GM21515 (cell line): ENCODE measurements around the gene PDGFD.
A peak's percentile ranks its signal among the peaks of the same experiment; 100 is the strongest.

Experiments
- ATAC-seq: cut with Tn5 transposase; IDR thresholded peaks from one replicate; pipeline ENCODE4 v1.9.1; 2021; ENCODE audit not compliant: unreplicated experiment

The PDGFD gene

DNA sequence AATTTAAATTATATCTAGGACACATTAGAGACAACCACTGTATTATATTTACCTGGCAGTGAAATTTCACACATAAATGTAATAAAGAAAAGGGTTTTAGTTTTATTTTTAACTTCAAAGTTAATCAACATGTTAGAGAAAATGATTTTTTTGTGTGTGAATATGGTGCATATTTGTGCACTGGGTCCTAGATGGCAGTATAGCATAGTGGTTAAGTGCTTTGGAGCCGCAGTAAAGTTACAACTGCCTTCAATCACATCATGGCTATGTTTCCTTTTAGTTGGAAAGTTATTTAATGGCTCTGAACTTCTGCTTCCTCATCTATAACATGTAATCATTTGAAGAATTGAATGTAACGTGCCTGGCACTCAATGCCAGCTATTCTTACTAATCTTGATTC, 236.4 kb downstream of the PDGFD start:
- ATAC-seq: no peak

DNA sequence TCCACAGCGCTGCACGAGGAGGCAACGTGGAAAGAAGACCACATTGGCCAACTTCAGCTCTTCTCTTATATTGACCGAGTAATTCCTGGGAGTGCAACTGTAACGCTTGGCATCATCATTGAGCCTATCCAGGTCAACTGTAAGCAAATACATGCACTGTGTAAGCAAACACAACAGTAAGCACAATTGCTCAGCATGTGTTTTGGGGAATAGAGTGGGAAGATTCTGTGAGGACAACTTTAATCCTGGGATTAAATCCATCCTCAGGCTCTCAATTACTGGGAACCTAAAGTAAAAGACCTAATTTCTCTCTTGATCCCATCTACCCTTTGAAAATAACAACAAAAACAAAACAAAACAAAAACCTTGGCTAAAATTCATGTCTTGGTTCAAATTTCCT, 237.0 kb downstream of the PDGFD start:
- no peak for ATAC-seq

DNA sequence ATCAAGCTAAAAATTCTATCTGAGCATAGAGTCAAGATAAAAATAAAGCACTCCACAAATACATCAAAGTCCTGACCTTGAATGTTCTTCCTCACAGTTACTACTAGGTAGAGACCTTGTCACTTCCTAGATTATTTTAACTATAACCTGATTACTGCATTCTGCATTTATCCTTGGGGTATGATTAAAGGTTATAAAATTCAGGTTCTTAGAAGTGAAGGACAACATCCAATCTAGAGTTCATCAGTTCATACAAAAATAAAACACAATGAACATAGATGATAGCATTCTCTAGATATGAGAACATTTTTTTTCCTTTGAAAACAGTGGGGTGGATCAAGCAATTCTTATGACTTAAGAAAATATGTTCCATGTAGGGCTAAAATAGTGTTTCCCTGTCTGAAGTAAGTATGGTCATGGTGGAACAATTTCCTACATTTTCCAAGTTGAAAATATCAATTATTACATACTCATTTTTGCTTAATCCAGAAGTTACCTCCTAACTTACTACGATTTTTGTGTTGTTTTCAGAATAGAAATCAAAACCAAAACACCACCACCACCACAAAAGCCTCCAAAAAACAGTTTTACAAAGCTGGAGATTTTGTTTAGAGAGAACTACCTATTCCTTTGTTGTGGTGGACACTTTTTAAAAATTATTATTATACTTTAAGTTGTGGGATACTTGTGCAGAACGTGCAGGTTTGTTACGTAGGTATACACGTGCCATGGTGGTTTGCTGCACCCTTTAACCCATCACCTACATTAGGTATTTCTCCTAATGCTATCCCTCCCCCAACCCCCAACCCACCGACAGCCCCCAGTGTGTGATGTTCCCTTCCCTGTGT, 239.6 kb downstream of the PDGFD start:
- no peak for ATAC-seq

DNA sequence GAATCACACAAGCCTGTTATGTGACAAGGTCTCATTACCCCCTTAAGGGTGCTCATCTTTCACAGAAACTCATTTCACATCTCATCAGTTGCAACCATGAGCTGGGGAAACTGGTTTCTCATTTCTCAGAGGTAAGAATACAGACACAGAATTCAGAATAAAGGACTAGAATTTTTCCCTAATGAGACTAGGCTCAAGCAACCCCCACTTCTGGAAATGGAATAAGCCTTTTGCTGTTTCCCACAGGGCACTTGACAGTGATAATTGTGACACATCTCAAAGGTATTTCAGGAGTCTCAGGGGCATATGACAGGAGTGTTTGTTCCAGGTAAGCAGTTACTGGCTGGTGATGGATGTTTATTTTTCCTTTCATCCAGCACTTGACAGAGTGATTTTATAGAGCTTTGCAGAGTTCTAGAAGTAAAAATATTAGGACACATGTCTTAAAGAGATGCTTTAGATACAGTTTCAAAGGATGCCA, 240.5 kb downstream of the PDGFD start:
- no peak for ATAC-seq

DNA sequence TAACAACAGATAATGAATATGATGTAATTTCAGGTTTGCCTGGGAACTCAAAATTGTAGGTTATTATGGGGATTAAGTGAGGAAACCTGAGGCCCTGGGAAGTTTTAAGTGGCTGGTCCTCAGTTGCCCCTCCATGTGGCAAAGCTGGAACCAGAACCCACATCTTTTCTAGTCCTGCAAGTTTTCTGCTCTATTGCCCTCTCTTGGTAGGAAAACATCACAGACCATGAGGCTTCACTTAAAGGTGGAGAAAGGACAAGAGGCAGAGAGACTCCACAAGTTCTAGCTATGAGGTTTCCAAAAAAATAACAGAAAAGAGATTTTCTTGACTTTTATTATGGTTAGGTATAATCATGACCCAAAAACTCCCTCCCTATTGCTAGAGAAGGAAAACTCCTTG, 243.0 kb downstream of the PDGFD start:
- ATAC-seq: no peak

DNA sequence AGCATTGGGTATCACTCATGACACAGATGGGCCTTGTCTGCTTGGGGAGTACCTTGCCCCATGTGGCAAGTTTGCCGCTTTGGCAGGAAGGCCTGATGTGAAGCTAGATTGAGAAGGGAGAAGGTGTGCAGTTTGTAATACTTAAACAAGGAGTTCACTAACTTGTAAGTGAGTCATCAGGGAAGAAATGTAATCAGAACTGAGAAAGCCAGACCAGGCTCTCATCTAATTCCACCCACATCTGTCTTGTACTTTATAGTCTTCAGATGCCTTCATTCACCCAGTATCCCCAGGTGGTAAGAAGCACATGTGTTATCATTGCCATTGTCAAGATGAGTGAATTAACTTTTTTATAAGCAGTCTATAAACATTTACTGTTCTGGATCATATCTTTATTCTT, 243.5 kb downstream of the PDGFD start:
- ATAC-seq: no peak

DNA sequence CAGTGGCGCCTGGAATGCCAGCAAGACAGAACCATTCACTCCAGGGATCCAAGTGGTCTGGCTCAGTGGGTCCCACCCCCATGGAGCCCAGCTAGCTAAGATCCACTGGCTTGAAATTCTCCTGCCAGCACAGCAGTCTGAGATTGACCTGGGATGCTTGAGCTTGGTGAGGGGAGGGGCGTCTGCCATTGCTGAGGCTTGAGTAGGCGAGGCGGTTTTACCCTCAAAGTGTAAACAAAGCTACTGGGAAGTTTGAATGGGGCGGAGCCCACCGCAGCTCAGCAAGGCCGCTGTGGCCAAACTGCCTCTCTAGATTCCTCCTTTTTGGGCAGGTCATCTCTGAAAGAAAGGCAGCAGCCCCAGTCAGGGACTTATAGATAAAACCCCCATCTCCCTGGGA, 253.2 kb downstream of the PDGFD start:
- ATAC-seq: no peak

DNA sequence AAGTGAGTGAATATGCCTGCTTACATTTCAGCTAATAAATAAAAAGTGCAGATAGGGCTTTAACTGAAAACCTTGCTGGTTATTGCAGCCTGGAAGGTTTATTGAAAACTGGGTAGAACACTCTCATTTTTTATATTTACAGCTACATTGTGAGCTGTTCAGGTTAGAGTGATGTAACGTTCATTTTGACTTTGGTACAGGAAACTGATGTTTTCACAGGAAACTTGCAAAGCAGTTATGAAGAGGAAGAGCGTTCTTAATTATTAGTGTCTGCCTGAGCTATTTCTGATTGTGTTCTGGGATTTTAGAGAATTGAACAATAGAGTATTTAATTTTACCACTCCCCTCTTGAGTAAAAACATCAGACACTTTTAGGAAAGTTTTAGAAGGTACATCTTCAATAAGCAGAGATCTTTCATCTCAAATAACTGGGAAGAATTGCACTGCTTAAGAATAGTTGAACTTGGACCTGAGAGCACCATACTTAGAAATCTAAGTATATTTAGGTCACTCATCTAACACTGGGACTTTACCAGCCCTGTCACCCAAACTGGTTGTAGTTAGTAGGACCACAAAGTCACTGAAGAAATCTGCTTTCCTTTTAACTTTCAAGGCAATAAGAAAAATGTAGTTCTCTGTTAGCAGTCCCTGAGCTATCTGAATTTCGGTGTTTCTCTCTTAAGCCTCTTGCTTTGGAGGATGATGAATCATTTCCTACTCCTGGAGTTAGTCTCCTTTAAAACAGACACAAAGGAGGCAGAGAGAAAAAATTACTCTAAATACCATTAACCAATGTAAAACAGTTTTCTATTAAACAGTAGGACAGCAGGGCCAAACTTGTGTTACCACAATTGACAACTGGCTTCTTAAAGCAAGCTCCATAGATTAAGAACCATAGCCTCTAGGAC, 256.1 kb downstream of the PDGFD start:
- ATAC-seq: no peak

DNA sequence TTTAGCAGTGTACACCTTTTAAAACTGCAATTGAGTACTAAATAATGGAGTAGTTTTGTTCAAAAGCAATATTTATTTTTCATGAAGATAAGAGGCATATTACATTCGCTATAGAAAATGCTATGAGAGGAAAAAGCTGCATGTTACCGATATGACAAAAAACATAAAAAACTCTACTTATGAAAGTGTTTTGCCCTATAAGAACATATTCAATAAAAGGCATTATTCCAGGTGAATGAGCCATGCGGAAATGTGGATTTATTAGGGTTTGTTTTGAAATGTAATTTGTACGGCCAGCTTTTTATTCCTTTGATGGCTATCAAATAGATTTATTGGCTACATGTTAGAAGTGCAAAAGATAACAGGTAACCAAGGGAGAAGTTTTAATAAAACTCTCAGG, 256.8 kb downstream of the PDGFD start:
- no peak for ATAC-seq

DNA sequence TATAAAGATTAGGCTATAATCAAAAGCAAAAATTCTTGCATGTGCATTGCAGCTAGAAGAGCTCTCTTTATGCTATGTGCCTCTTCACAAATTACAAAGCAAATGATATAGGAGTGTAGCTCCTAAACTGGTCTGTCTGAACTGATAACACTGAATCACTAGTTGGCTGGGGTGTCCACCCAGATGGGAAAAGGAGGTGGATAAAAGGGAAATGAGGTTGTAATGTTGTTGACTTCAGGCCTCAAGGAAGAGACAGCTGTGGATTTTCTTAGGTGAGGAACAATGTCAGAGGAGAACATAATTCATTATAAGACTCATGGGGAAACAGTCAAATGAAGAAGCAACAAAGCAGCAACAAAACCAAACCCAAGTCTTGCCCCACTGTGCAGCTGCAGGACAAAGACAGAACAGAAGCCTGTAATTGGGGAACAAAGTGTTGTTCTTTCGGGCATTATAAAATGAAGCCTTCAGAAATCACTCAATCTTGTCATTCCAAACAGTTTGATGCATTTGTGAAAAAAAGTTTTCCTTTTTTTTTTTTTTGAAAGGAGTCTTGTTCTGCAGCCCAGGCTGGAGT, 257.6 kb downstream of the PDGFD start:
- ATAC-seq: no peak

DNA sequence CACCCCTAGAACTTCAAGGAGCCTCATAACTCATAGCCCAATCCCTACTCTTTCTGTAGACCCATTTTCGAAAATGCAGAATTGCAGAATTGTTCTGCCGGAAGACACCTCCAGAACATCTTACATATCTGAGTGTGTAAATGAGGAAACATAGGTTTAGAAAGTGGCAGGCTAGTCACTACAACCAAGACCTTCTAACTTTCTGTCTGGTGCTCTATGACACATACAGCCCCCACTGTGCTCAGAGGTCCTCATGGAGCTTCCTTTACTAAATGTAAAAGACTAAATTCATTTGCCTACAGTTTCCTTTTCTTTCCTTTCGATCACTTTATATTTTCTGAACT, 259.7 kb downstream of the PDGFD start:
- ATAC-seq: peak; percentile 86

DNA sequence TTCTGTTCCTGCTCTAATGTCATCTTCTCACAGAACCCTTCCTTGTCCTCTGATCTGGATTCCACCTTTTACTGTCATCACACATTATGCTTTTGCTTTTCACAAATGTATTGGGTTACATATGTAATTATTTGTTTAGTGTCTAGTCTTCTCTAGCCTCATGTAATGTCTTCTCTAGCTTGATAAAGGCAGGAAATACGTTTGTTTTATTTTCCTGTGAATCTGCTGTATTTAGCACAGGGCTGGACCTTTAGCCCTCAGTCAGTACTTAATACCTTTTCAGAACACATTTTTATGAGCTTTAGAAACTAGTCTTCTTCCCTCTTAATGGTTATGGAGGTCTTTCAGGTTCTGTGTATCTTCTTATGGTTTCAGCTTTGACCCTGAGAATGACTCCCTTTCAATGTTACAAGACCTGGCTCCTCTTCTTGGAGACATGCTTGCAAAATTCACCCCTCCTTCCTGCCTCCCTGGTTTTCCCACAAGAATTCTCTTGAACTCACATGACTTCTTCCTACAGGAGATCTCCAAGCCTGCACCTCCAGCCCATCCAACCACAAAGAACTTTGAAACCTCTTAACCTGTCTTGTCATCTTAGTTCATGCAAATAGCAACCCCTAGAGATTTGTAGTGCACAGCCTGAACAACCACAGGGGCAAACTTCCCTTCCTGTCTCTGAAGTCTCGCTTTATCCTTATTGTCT, 260.2 kb downstream of the PDGFD start:
- ATAC-seq: peak; percentile 87

DNA sequence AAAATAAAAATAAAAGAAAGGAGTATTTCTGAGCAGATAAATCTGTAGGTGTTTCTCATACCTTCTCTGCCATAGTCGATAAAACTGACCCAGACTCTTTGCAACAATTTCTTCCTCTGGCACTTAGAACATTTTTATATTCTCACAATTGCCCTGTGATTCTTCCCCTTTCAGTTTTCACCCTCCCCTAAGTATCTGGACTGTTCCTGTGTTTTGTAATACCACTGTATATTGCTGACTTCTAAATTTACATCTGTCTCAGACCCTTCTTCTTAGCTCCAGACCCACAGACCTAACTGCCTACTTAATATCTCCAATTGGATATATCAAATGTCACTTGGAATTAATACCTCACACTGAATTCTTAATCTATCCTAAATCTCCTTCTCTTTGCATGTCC, 261.0 kb downstream of the PDGFD start:
- ATAC-seq: no peak

DNA sequence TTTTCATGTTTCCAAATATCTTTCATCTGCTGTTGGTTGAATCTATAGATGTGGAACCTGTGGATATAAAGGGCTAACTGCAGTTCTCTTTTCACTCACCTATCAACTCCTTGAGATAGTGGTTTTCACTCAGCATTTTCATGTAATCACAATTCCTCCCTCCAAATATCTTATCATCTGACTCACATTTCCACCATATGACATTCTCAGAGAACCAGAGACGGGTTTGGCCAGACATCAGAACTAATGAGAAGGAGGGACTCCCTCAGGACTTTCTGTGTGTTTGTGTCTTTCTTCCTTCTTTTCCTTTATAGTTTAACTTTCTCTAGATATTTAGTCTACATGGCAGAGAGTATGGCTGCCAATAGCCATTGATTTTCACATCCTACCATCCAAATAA, 262.3 kb downstream of the PDGFD start:
- ATAC-seq: no peak

DNA sequence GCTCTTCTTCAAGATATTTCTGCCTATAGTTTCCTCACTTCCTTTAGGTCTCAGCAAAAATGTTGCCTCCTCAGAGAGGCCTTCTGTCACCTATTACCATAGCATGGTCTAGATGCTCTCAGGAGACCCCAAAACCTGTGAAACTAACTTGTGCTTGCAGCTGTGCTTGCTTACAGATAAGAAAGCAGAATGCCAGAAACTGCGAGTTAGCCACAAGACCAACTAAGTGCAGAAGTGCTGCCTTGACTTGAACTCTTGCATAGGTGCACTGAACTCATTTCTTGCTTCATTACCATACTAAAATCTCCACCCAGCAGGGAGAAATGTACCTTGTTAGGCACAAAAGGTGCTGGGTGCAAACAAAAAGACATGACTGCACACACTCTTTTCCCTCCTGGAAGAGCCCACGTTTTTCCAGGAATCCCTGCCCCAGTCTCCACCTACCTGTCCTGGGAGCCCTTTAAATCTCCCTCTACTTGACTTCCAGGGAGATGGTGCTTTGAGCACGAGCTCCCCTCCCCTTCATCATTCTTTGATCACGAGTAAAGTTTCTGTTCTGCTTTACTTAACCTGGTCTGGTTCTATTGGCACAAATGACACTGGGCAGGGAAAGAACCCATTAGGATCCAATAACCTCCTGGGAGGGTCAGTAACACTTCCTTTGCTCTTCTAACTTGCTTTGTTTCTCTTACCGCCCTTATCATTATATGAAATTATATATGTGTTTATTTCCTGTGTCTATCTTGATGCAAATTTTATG, 265.2 kb downstream of the PDGFD start:
- peak; percentile 69 for ATAC-seq

DNA sequence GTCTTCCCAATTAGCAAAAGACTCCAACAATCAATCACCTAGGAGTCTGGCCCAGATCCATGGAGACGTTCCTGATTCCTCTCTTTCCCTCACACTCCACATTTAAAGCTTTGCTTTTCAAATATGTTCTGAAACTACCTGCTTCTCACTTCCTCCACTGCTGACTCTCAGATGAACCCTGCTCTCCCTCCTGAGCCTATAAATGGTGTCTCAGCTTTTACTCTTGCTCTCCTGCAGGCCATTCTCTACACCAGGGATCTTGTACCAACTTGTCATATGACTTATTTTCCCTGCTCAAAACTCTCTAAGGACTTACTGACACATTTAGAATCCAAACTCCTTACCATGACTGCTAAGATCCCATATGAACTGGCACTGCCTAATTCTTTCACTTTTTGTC, 265.9 kb downstream of the PDGFD start:
- peak; percentile 70 for ATAC-seq

DNA sequence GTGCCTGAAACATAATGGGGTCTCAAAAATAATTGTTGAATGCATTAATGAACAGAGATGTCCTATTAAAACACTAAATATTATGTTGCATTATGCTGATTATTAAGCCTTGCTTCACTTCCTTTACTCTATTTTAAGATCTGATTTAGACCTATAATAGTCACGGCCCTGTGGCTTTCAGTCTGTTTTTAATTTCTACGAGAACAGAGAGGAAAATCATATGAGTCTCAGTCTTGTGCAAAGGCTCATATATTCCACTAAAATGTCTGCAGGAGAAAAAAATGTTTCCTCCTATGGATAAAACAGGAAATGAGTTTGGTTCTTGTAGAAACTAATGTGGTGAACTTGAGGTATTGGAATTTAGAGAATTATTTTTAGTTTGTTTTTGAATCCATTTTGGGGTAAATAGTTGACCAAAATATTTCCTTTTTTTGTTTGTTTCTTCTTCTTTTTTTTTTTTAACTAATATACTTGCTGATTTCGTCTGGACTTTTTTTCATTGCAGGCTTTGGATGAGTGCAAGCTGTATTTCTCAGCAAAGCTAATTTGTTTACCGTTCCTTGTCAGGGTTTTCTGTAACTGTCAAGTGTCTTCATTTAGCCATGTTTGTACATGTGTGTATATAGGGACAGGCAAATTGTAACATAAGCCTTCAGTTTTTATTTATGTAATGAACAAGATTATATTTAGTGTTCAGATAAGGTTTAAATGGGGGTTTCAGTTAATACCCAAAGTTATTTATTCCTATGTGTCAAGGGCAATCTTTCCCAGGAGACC, 266.6 kb downstream of the PDGFD start:
- peak; percentile 15 for ATAC-seq

DNA sequence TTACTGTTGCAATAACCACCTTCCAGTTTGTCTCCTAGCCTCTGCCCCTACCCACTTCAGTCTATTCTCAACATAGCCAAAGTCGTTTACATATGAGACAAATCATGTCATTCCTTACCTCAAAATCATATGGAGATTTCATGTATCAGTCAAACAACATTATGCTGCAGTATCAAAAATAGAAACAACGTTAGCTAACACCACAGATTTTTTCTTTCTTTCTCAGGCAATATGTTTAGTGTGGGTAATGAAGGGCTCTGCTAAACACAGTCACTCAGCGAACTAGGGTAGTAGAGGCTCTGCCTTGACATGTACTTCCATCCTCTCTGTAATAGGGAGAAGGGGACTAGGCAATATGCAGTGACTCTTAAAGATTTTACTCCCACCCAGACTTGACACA, 268.8 kb downstream of the PDGFD start:
- no peak for ATAC-seq

DNA sequence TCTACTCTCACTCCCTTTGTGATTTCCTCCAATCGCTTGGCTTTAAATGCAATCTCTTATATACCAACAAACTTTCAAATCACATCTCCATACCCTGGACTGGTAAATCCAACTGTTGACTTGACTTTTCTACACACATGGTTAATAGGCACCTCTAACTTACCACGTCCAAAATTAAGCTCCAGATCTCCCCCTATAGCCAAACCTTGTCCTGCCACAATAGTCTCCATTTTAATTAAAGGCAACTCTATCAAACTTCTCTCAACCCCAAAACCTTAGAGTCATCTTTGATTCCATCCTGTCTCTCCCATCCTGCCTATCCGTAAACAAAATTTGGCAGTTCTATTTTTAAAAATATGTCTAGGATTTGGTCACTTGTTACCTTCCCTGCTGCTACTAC, 269.3 kb downstream of the PDGFD start:
- no peak for ATAC-seq

DNA sequence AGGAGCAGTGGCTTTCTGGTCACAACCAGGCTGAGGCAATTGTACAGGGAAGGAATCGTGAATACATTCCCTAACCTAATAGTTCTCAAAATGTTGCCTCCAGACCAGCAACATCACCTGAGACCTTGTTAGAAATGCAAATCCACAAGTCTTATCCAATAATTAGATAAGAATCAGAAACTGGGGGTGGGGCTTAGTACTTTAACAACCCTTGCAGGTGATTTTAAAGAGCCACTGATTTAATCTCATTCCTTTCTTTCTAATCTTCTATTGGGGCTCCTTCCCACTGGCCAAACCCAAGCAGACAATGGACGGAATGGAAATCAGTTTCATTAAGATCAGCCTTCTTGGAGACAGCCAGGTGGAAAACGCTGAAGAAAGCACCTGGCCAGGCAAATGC, 269.9 kb downstream of the PDGFD start:
- ATAC-seq: no peak
